Erythroblast (primary cell): ENCODE data around the gene RAC2.

Source experiments
- GATA1 ChIP-seq: IDR thresholded peaks from 2 replicates; pipeline ENCODE4 v1.6.1; 2011; ENCODE audit warnings: low read depth, mild to moderate bottlenecking, control low read depth, low read length, moderate library complexity
- POLR2A ChIP-seq: IDR thresholded peaks from 2 replicates; pipeline ENCODE4 v1.6.1; 2011; ENCODE audit warnings: mild to moderate bottlenecking, low read length

GRCh38 chr22:37211075-37211865 is 32.8 kb downstream of the RAC2 start:
- TF ChIP-seq POLR2A (no peak), GATA1 (no peak)
